ENCODE data around the gene ZNHIT1. TPM values are rescaled to one million over a fixed set of nuclear protein-coding genes. Genes with fewer than 3 reads are reported as not detected.

Gene ZNHIT1
- total and polyA plus RNA-seq, 4 donors = 52.7 to 149 (median 92.4) TPM

DNA sequence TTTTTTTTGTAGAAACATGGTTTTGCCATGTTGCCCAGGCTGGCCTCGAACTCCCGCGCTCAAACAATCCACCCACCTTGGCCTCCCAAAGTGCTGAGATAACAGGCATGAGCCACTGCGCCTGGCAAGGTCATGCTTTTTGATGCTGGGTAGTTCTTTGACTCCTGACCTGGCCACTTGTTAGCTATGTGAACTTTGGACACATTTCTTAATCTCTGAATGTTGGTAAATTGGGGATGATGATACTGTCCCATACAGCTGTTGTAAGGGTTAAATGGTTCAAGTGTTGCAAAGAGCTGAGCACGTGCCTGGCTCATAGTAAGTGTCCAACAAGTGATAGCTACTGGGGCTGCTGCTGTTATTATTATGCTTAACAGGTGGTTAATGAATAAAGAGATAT is 2.3 kb downstream of the ZNHIT1 start (continued):
- TF ChIP-seq, protein P1, sequence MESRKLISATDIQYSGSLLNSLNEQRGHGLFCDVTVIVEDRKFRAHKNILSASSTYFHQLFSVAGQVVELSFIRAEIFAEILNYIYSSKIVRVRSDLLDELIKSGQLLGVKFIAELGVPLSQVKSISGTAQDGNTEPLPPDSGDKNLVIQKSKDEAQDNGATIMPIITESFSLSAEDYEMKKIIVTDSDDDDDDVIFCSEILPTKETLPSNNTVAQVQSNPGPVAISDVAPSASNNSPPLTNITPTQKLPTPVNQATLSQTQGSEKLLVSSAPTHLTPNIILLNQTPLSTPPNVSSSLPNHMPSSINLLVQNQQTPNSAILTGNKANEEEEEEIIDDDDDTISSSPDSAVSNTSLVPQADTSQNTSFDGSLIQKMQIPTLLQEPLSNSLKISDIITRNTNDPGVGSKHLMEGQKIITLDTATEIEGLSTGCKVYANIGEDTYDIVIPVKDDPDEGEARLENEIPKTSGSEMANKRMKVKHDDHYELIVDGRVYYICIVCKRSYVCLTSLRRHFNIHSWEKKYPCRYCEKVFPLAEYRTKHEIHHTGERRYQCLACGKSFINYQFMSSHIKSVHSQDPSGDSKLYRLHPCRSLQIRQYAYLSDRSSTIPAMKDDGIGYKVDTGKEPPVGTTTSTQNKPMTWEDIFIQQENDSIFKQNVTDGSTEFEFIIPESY (IDR thresholded peaks at IDR 0.05) = peak; percentile 94
- TF ChIP-seq HNF4A (conservative IDR thresholded peaks at IDR 0.05) = peak; percentile 99

DNA sequence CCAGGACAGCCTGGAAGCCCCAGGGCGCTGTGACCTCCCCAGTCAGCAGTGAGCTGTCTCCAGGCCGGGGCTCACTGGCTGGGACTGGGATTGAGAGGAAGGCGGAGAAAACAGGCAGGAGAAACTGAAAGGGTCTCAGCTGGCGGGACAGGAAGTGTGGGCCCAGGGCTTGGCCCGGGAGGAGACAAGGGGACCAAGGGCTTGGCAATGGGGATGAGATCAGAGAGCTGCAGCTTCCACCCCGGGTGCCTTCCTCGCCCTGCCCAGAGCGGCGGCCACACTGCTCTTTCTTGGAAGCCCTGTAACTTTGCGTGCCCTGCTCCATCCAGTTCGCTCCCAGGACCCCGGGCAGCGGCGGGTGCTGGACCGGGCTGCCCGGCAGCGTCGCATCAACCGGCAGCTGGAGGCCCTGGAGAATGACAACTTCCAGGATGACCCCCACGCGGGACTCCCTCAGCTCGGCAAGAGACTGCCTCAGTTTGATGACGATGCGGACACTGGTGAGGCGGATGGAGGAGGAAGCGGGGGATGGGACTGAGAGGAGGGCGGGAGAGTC is 4.4 kb downstream of the ZNHIT1 start:
- H3K4me3 ChIP-seq (ENCODE audit: low read depth in 1 of 3, low read length in 3 of 3) = no peak overlapping the region
- H3K36me3 ChIP-seq (ENCODE audit: control insufficient read depth in 4 of 4, insufficient read depth in 3 of 4, low read depth in 1 of 4, low read length in 3 of 4) = peaks cover 13 to 35% (median 23%) of the 10 kb centered on the region in 4 donors
- no peaks in the 10 kb centered on the region for H3K27me3 ChIP-seq (ENCODE audit: control insufficient read depth in 4 of 4, insufficient read depth in 4 of 4, low read length in 3 of 4)
- DNase-seq (ENCODE audit: low spot score) = no peak
- no peak overlapping the region for H3K27ac ChIP-seq (ENCODE audit: low read depth in 1 of 2, low read length in 2 of 2)
- H3K4me1 ChIP-seq (ENCODE audit: control insufficient read depth in 4 of 4, insufficient read depth in 4 of 4, low read length in 3 of 4) = peaks cover 14 to 26% (median 21%) of the 10 kb centered on the region in 4 donors
- H3K9ac ChIP-seq (ENCODE audit: low read depth in 1 of 2, low read length in 2 of 2) = no peak overlapping the region
- no peaks in the 10 kb centered on the region for H3K9me3 ChIP-seq (ENCODE audit: control insufficient read depth in 4 of 4, low read length in 3 of 4)
- 95% methylated on average over 27 of the region's 27 CpGs for WGBS
- TF ChIP-seq, protein P2, sequence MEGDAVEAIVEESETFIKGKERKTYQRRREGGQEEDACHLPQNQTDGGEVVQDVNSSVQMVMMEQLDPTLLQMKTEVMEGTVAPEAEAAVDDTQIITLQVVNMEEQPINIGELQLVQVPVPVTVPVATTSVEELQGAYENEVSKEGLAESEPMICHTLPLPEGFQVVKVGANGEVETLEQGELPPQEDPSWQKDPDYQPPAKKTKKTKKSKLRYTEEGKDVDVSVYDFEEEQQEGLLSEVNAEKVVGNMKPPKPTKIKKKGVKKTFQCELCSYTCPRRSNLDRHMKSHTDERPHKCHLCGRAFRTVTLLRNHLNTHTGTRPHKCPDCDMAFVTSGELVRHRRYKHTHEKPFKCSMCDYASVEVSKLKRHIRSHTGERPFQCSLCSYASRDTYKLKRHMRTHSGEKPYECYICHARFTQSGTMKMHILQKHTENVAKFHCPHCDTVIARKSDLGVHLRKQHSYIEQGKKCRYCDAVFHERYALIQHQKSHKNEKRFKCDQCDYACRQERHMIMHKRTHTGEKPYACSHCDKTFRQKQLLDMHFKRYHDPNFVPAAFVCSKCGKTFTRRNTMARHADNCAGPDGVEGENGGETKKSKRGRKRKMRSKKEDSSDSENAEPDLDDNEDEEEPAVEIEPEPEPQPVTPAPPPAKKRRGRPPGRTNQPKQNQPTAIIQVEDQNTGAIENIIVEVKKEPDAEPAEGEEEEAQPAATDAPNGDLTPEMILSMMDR (IDR thresholded peaks at IDR 0.05; ENCODE audit: low read depth, low read length, missing input control) = no peak
- TF ChIP-seq FOXA1 (IDR thresholded peaks at IDR 0.05) = no peak
- TF ChIP-seq FOXA2 (IDR thresholded peaks at IDR 0.05) = no peak
- TF ChIP-seq RAD21 (IDR thresholded peaks at IDR 0.05) = no peak

DNA sequence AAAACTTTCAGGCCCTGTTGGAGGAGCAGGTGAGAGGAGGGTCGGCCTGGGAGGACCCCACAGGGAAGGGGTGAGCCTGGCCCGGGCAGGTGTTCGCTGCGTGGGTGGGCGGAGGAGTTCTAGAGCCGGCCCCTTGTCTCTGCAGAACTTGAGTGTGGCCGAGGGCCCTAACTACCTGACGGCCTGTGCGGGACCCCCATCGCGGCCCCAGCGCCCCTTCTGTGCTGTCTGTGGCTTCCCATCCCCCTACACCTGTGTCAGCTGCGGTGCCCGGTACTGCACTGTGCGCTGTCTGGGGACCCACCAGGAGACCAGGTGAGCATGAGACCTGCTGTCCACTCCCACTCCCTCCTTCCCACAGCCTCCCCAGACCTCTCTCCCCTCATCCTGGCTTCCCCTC is 5.6 kb downstream of the ZNHIT1 start:
- H3K36me3 ChIP-seq (ENCODE audit: control insufficient read depth in 4 of 4, insufficient read depth in 3 of 4, low read depth in 1 of 4, low read length in 3 of 4) = peaks cover 19 to 35% (median 24%) of the 10 kb centered on the region in 4 donors
- H3K9ac ChIP-seq (ENCODE audit: low read depth in 1 of 2, low read length in 2 of 2) = no peak overlapping the region
- no peaks in the 10 kb centered on the region for H3K27me3 ChIP-seq (ENCODE audit: control insufficient read depth in 4 of 4, insufficient read depth in 4 of 4, low read length in 3 of 4)
- H3K27ac ChIP-seq (ENCODE audit: low read depth in 1 of 2, low read length in 2 of 2) = no peak overlapping the region
- H3K4me1 ChIP-seq (ENCODE audit: control insufficient read depth in 4 of 4, insufficient read depth in 4 of 4, low read length in 3 of 4) = peaks cover 14 to 25% (median 21%) of the 10 kb centered on the region in 4 donors
- DNase-seq (ENCODE audit: low spot score) = no peak
- TF ChIP-seq, protein P3, sequence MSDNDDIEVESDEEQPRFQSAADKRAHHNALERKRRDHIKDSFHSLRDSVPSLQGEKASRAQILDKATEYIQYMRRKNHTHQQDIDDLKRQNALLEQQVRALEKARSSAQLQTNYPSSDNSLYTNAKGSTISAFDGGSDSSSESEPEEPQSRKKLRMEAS (IDR thresholded peaks at IDR 0.05) = no peak
- TF ChIP-seq, protein P4, sequence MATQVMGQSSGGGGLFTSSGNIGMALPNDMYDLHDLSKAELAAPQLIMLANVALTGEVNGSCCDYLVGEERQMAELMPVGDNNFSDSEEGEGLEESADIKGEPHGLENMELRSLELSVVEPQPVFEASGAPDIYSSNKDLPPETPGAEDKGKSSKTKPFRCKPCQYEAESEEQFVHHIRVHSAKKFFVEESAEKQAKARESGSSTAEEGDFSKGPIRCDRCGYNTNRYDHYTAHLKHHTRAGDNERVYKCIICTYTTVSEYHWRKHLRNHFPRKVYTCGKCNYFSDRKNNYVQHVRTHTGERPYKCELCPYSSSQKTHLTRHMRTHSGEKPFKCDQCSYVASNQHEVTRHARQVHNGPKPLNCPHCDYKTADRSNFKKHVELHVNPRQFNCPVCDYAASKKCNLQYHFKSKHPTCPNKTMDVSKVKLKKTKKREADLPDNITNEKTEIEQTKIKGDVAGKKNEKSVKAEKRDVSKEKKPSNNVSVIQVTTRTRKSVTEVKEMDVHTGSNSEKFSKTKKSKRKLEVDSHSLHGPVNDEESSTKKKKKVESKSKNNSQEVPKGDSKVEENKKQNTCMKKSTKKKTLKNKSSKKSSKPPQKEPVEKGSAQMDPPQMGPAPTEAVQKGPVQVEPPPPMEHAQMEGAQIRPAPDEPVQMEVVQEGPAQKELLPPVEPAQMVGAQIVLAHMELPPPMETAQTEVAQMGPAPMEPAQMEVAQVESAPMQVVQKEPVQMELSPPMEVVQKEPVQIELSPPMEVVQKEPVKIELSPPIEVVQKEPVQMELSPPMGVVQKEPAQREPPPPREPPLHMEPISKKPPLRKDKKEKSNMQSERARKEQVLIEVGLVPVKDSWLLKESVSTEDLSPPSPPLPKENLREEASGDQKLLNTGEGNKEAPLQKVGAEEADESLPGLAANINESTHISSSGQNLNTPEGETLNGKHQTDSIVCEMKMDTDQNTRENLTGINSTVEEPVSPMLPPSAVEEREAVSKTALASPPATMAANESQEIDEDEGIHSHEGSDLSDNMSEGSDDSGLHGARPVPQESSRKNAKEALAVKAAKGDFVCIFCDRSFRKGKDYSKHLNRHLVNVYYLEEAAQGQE (IDR thresholded peaks at IDR 0.05) = no peak
- TF ChIP-seq EGR1 (IDR thresholded peaks at IDR 0.05; ENCODE audit: low read depth in 2 of 2) (no peak), NR2F2 (IDR thresholded peaks at IDR 0.05) (no peak), RAD21 (IDR thresholded peaks at IDR 0.05) (no peak), YY1 (IDR thresholded peaks at IDR 0.05) (no peak), HNF4A (conservative IDR thresholded peaks at IDR 0.05) (no peak), GABPA (IDR thresholded peaks at IDR 0.05 in 1 of 2, conservative IDR thresholded peaks at IDR 0.05 in 1 of 2) (no peak), RXRA (IDR thresholded peaks at IDR 0.05) (no peak), TAF1 (conservative IDR thresholded peaks at IDR 0.05) (no peak), HNF4G (IDR thresholded peaks at IDR 0.05) (no peak), JUND (IDR thresholded peaks at IDR 0.05) (no peak), SP1 (IDR thresholded peaks at IDR 0.05) (no peak), FOXA1 (IDR thresholded peaks at IDR 0.05) (no peak), FOXA2 (IDR thresholded peaks at IDR 0.05) (no peak)
- TF ChIP-seq, protein P1 (IDR thresholded peaks at IDR 0.05) = no peak
- TF ChIP-seq, protein P2 (IDR thresholded peaks at IDR 0.05; ENCODE audit: low read depth, low read length, missing input control) = no peak
- TF ChIP-seq, protein P5, sequence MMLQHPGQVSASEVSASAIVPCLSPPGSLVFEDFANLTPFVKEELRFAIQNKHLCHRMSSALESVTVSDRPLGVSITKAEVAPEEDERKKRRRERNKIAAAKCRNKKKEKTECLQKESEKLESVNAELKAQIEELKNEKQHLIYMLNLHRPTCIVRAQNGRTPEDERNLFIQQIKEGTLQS (IDR thresholded peaks at IDR 0.05) = no peak
- no peak overlapping the region for H3K4me3 ChIP-seq (ENCODE audit: low read depth in 1 of 3, low read length in 3 of 3)
- H3K9me3 ChIP-seq (ENCODE audit: control insufficient read depth in 4 of 4, low read length in 3 of 4) = no peaks in the 10 kb centered on the region
- WGBS = 97% methylated on average over 15 of the region's 15 CpGs

Data from liver (tissue), 9 donors.